DOHH2 (cell line): ENCODE results near the gene VPS33B.

Source experiments
- H3F3A ChIP-seq: fragments of 200-600 bp; sonication (generic), shearing (Covaris generic); 2 replicates; pipeline ENCODE4 v1.6.0; 2016; ENCODE audit warnings: antibody characterized with exemption, mild to moderate bottlenecking; ENCODE audit not compliant: control insufficient read depth, insufficient read depth
- H3K27ac ChIP-seq: fragments of 200-600 bp; sonication (generic); 2 replicates; pipeline ENCODE4 v1.5.1; 2014; ENCODE audit warnings: low read depth, mild to moderate bottlenecking, low read length, moderate library complexity
- H3K27me3 ChIP-seq: fragments of 200-600 bp; sonication (generic); 2 replicates; pipeline ENCODE4 v1.6.1; 2014; ENCODE audit warnings: mild to moderate bottlenecking, low read length, mixed read lengths; ENCODE audit not compliant: control insufficient read depth
- H3K36me3 ChIP-seq: fragments of 200-600 bp; sonication (generic); 2 replicates; pipeline ENCODE4 v1.6.1; 2014; ENCODE audit warnings: mild to moderate bottlenecking, low read length, moderate library complexity, mixed read lengths; ENCODE audit not compliant: control insufficient read depth
- H3K4me1 ChIP-seq: fragments of 200-600 bp; sonication (generic); 2 replicates; pipeline ENCODE4 v1.6.1; 2014; ENCODE audit warnings: mild to moderate bottlenecking, low read length, mixed read lengths; ENCODE audit not compliant: control insufficient read depth
- H3K4me2 ChIP-seq: fragments of 200-600 bp; sonication (generic); 2 replicates; pipeline ENCODE4 v1.6.0; 2014; ENCODE audit warnings: mild to moderate bottlenecking, low read length, moderate library complexity
- H3K4me3 ChIP-seq: fragments of 200-600 bp; sonication (generic); 2 replicates; pipeline ENCODE4 v1.5.1; 2014; ENCODE audit warnings: mild to moderate bottlenecking, low read length, mixed read lengths
- H3K79me2 ChIP-seq: fragments of 200-600 bp; sonication (generic); 2 replicates; pipeline ENCODE4 v1.6.1; 2014; ENCODE audit warnings: mild to moderate bottlenecking, low read length, mixed read lengths; ENCODE audit not compliant: control insufficient read depth
- H3K9me2 ChIP-seq: fragments of 200-600 bp; sonication (generic); replicated peaks from 2 replicates; pipeline ENCODE4 v1.6.1; 2014; ENCODE audit warnings: mild to moderate bottlenecking, low read length, mixed read lengths; ENCODE audit not compliant: control insufficient read depth
- H3K9me3 ChIP-seq: fragments of 200-600 bp; sonication (generic); 2 replicates; pipeline ENCODE4 v1.6.1; 2014; ENCODE audit warnings: antibody characterized with exemption, low read length, mixed read lengths; ENCODE audit not compliant: control insufficient read depth, insufficient read depth
- H4K20me1 ChIP-seq: fragments of 200-600 bp; sonication (generic); 2 replicates; pipeline ENCODE4 v1.6.0; 2014; ENCODE audit warnings: low read depth, mild to moderate bottlenecking, antibody characterized with exemption, low read length, moderate library complexity; ENCODE audit not compliant: control insufficient read depth, insufficient read depth
- CTCF ChIP-seq: fragments of 200-600 bp; sonication (generic); IDR thresholded peaks from one replicate; pipeline ENCODE4 v1.5.1; 2014; ENCODE audit warnings: antibody characterized with exemption, mild to moderate bottlenecking, low read depth, low read length; ENCODE audit not compliant: poor library complexity, severe bottlenecking
- EZH2phosphoT487 ChIP-seq: fragments of 200-600 bp; sonication (generic); IDR thresholded peaks from 2 replicates; pipeline ENCODE4 v1.6.1; 2017; ENCODE audit warnings: borderline replicate concordance, mild to moderate bottlenecking, antibody characterized with exemption, low read length, moderate library complexity, mixed read lengths

Gene VPS33B

GRCh38 chr15:90981681-90982080 is 40.7 kb downstream of the VPS33B start:
- H3F3A ChIP-seq: no peaks in the 10 kb centered on the region
- H3K27ac ChIP-seq: no peak overlapping the region
- H4K20me1 ChIP-seq: 0 out of 2 replicates have a peak, but pooled peaks cover 4% of the 10 kb centered on the region
- peaks cover 5% of the 10 kb centered on the region for H3K4me1 ChIP-seq
- no peak for TF ChIP-seq EZH2phosphoT487
- no peak for TF ChIP-seq CTCF
- H3K79me2 ChIP-seq: peaks cover 53% of the 10 kb centered on the region
- no peaks in the 10 kb centered on the region for H3K9me2 ChIP-seq
- peaks cover 89% of the 10 kb centered on the region for H3K36me3 ChIP-seq
- no peaks in the 10 kb centered on the region for H3K9me3 ChIP-seq
- no peaks in the 10 kb centered on the region for H3K27me3 ChIP-seq
- H3K4me3 ChIP-seq: no peak overlapping the region
- no peak overlapping the region for H3K4me2 ChIP-seq

- Histone ChIP-seq H3K9me3 (no peaks in the 10 kb centered on the region), H3K79me2 (peaks cover 32% of the 10 kb centered on the region), H3K36me3 (peaks cover 94% of the 10 kb centered on the region), H3F3A (no peaks in the 10 kb centered on the region), H3K27ac (no peak overlapping the region), H4K20me1 (no peaks in the 10 kb centered on the region), H3K4me3 (no peak overlapping the region), H3K27me3 (no peaks in the 10 kb centered on the region), H3K9me2 (no peaks in the 10 kb centered on the region), H3K4me1 (no peaks in the 10 kb centered on the region; the same call in 1 of the 2 replicates), H3K4me2 (no peak overlapping the region)
- no peak for TF ChIP-seq CTCF
- no peak for TF ChIP-seq EZH2phosphoT487
Measured at GRCh38 chr15:90979582-90979981, 42.8 kb downstream of the VPS33B start.

- Histone ChIP-seq H3K27ac (no peak overlapping the region), H3K36me3 (peaks cover 83% of the 10 kb centered on the region), H3F3A (no peaks in the 10 kb centered on the region), H3K4me1 (no peaks in the 10 kb centered on the region), H3K79me2 (no peaks in the 10 kb centered on the region), H3K9me3 (no peaks in the 10 kb centered on the region), H3K4me3 (no peak overlapping the region), H3K9me2 (no peaks in the 10 kb centered on the region), H3K4me2 (no peak overlapping the region), H4K20me1 (no peaks in the 10 kb centered on the region), H3K27me3 (no peaks in the 10 kb centered on the region)
- no peak for TF ChIP-seq CTCF
- no peak for TF ChIP-seq EZH2phosphoT487
Measured at GRCh38 chr15:90974216-90974615, 48.2 kb downstream of the VPS33B start.
